H1 (cell line): Measurements from ENCODE around the gene TIMMDC1. TPM values are rescaled to one million over a fixed set of nuclear protein-coding genes. Genes with fewer than 3 reads are reported as not detected.

Experiments used
- BCL11A ChIP-seq, 2 experiments: IDR thresholded peaks; one replicate each; pipeline ENCODE4 v1.6.1; 2011; ENCODE audit warnings: low read depth in 2 of 2, low read length in 2 of 2, mild to moderate bottlenecking in 2 of 2
- CHD2 ChIP-seq: IDR thresholded peaks from 2 replicates; pipeline ENCODE4 v1.6.1; 2012; ENCODE audit warnings: low read length, improper control_type of control experiment
- CREB1 ChIP-seq: IDR thresholded peaks from 2 replicates; pipeline ENCODE4 v1.6.1; 2012; ENCODE audit warnings: inconsistent platforms
- EGR1 ChIP-seq: IDR thresholded peaks from 2 replicates; pipeline ENCODE4 v1.6.1; 2011; ENCODE audit warnings: low read depth, low read length, borderline replicate concordance
- EP300 ChIP-seq, 2 experiments: IDR thresholded peaks; 1 replicate in 1 of 2; 2 replicates in 1 of 2; pipeline ENCODE4 v1.6.1; 2011 to 2012; ENCODE audit warnings: low read depth in 2 of 2, low read length in 2 of 2, mild to moderate bottlenecking in 2 of 2, borderline replicate concordance in 1 of 2, inconsistent platforms in 1 of 2, moderate library complexity in 1 of 2
- GABPA ChIP-seq: IDR thresholded peaks from 2 replicates; pipeline ENCODE4 v1.6.1; 2011; ENCODE audit warnings: mild to moderate bottlenecking, low read length, moderate library complexity, borderline replicate concordance; ENCODE audit not compliant: insufficient read depth
- HDAC6 ChIP-seq: IDR thresholded peaks from one replicate; pipeline ENCODE4 v1.7.1; 2012; ENCODE audit warnings: low read depth, mild to moderate bottlenecking, inconsistent platforms, low read length, moderate library complexity
- JUND ChIP-seq: IDR thresholded peaks from 2 replicates; pipeline ENCODE4 v1.6.1; 2011; ENCODE audit warnings: mild to moderate bottlenecking, improper control_type of control experiment, low read length
- KDM1A ChIP-seq: fragments of 200-600, 300-600 bp; sonication (generic); IDR thresholded peaks from 2 replicates; pipeline ENCODE4 v1.7.1; 2016; ENCODE audit warnings: mild to moderate bottlenecking, low read length, borderline replicate concordance
- KDM4A ChIP-seq: IDR thresholded peaks from one replicate; pipeline ENCODE4 v1.7.1; 2012; ENCODE audit warnings: low read depth, mild to moderate bottlenecking, moderate library complexity, low read length, inconsistent platforms; ENCODE audit not compliant: severe bottlenecking
- RNF2 ChIP-seq: fragments of 200-900, 300-1000 bp; sonication (generic); IDR thresholded peaks from 2 replicates; pipeline ENCODE4 v1.7.1; 2016; ENCODE audit warnings: borderline replicate concordance, low read depth, mild to moderate bottlenecking, antibody characterized with exemption, low read length; ENCODE audit not compliant: poor library complexity, severe bottlenecking; ENCODE audit errors: missing control alignments
- SAP30 ChIP-seq: fragments of 300-600 bp; sonication (generic); IDR thresholded peaks from 2 replicates; pipeline ENCODE4 v1.7.1; 2012; ENCODE audit warnings: low read length, moderate library complexity, mild to moderate bottlenecking, inconsistent platforms; ENCODE audit not compliant: insufficient read depth, insufficient replicate concordance
- SIX5 ChIP-seq: IDR thresholded peaks from 2 replicates; pipeline ENCODE4 v1.6.1; 2011; ENCODE audit warnings: mild to moderate bottlenecking, low read depth, low read length
- SP1 ChIP-seq: IDR thresholded peaks from 2 replicates; pipeline ENCODE4 v1.6.1; 2011; ENCODE audit warnings: low read depth, low read length
- SUZ12 ChIP-seq: fragments of 200-600 bp; sonication (generic); IDR thresholded peaks from 2 replicates; pipeline ENCODE4 v1.6.1; 2012; ENCODE audit warnings: mild to moderate bottlenecking, inconsistent platforms, low read length, moderate library complexity, mixed read lengths
- TEAD4 ChIP-seq: IDR thresholded peaks from 2 replicates; pipeline ENCODE4 v1.6.1; 2012; ENCODE audit warnings: low read depth, low read length, inconsistent platforms, mixed read lengths
- polyA plus RNA-seq, 7 experiments: library from polyadenylated mRNA; depleted of rRNA in 3 of 7; stranded (reverse) in 5 of 7; unstranded in 2 of 7; fragments of >200 nt in 5 of 7; fragments of 200-250 nt in 2 of 7; gene quantifications; 1 replicate in 5 of 7; 2 replicates in 1 of 7; 4 replicates in 1 of 7; pipeline versions ENCODE4 v1.2.1 to v1.2.3, GENCODE V29; 2011 to 2013; ENCODE audit warnings: missing spikeins in 2 of 7, mixed read lengths in 2 of 7
- total RNA-seq: library from RNA; stranded (reverse); fragmentation: NEBNext Ultra II Directional; extraction: Animal tissue kit (Norgen Biotek cat#: 25700); gene quantifications from 2 replicates; pipeline ENCODE4 v1.2.1, GENCODE V29; 2021
- TF ChIP-seq, protein P1 (sequence below): IDR thresholded peaks from 2 replicates; pipeline ENCODE4 v1.6.1; 2011; ENCODE audit warnings: low read length, improper control_type of control experiment

The TIMMDC1 gene
- total and polyA plus RNA-seq, 2 of the 8 experiments (the other 6 are each of a cell fraction or from before 2014, with no cell fraction given) = 80.7 to 128 TPM

DNA sequence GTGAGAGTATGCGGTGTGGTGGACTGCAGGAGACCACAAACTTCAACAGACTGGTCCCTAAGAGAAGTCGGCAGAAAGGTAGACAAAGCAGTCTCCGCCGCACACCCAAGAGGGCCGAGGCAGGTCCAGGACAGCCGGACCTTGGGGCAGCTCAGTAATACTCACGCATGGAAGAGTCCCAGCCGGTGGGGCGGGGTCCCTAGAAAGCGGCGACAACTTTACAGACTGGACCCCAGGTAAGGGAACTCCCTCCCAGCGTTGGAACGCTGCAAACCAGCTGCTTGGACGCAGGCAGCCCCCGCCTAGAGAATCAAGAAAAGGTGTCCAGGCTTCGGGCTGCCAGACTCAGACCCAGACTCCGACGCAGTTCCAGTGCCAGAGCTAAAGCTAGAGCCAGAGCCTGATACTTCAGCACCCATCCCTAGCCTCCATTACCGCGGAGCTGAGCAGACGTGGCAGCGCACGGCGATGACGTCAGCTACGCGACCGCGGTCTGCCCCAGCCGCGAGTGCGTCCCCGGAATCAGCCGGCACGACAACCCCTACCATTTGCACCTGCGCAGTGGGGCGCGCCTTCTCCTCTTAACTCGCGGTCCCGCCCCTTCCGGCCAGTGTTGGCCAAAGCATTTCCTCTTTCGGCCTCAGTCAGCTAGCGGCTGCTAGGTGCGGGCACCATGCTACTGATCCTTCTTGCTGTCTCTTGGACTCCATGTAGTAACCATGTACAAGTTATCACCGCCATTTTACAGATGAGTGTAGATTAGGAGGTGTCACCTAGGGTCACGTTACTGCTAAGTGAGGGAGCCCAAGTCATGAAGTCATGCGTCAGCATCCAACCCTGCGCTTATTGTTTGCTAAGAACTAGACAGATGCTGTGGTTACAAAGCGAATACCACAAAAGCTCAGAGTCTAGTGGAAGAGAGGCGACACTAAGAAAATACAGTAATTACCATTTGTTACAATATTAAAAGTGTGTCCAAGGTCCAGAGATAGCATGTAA is 34.9 kb upstream of the TIMMDC1 start, which contains the start of gene TMEM39A (continued):
- TF ChIP-seq, protein P1, sequence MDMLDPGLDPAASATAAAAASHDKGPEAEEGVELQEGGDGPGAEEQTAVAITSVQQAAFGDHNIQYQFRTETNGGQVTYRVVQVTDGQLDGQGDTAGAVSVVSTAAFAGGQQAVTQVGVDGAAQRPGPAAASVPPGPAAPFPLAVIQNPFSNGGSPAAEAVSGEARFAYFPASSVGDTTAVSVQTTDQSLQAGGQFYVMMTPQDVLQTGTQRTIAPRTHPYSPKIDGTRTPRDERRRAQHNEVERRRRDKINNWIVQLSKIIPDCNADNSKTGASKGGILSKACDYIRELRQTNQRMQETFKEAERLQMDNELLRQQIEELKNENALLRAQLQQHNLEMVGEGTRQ = no peak
- TF ChIP-seq JUND = peak; percentile 83; the same call in 1 of the 2 replicates
- TF ChIP-seq KDM1A = no peak
- TF ChIP-seq CREB1 = peak; percentile 100
- TF ChIP-seq CHD2 = no peak
- TF ChIP-seq SAP30 = peak; percentile 48
- no peak for TF ChIP-seq SP1
- no peak for TF ChIP-seq EGR1
- TF ChIP-seq GABPA = peak; percentile 64; the same call in 1 of the 2 replicates
- no peak for TF ChIP-seq BCL11A (IDR thresholded peaks at IDR 0.05; ENCODE audit: low read depth in 2 of 2, low read length in 2 of 2)
- TF ChIP-seq SIX5 = 0 out of 2 replicates have a peak, but pooled peaks have one; percentile 6
- TF ChIP-seq KDM4A = peak; percentile 100
- no peak for TF ChIP-seq SUZ12
- peak in 1 of 2 experiments; percentile 82; a peak in 1 of 3 replicates for TF ChIP-seq EP300 (IDR thresholded peaks at IDR 0.05; ENCODE audit: borderline replicate concordance in 1 of 2, low read depth in 2 of 2, low read length in 2 of 2)
- TF ChIP-seq HDAC6 = no peak
- peak; percentile 40; the same call in 1 of the 2 replicates for TF ChIP-seq TEAD4
- no peak for TF ChIP-seq RNF2
